Activated CD4-positive, alpha-beta T cell treated with anti-CD3 and anti-CD28 coated beads, Interleukin-2, Interleukin-4, amounts not matched to agents 100 ng/mL and 50 ng/mL, durations not matched to agents 16 hours and 8 hours (primary cell): ENCODE results near the gene OLR1.
"Not testable (repeated sequence)": the region's sequence is repeated elsewhere in the genome, so short reads cannot be mapped to it uniquely, and the experiment has no call there.

Experiments
- DNase-seq: peaks from one replicate; pipeline ENCODE4 v3.0.0-alpha.2; 2020; ENCODE audit warnings: low spot score

OLR1 gene

DNA sequence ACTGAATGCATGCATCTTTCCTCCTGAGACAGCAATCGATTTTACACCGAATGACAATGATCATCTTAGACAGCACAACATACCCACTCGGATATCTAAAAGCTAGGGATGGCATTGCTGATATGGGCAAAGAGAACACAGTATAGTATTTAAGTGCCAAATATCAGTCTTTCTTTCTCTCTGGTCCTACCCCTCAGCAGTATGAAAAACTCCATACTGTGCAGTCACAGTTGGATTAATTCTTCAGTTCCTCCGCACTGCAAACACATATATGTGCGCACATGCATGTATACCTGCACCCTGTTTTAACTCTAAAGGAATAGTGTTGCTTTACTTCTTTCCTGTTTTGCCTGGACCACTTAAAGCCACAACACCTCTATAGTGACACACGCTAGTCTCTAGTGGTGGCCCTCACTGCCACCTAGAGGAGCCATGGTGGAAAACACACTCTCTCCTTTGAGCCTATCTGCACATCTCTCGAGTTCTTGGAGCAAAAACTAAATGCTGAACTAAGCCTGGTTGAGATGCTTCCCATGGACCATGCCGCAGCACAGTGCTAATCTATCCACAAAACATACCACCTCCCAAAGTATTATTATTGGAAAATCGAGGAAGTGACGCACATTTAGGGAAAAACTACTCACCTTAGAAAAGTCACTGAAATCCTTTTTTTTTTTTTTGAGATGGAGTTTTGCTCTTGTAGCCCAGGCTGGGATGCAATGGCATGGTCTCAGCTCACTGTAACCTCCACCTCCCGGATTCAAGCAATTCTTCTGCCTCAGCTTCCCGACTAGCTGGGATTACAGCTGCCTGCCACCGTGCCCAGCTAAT is 18.8 kb upstream of the OLR1 start:
- DNase-seq: peak; percentile 64

DNA sequence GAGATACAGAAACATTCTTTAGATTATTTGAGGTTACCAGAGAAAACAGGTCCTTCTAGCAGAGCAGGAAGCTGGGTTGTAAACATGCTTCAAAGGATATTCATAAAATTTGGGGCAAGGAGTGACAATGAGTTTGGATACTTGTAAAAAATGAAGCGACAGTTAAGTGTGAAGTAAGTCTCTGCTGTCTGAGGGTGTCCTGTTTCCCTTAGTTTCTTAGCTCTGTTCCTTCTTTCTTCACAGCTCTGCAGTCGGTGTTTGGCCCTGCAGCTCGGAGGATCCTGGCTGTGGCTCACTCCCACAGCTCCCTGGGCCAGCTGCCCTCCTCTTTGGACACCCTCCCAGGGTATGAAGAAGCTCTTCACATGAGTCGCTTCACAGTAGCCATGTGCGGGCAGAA is 17.7 kb upstream of the OLR1 start:
- DNase-seq: no peak

DNA sequence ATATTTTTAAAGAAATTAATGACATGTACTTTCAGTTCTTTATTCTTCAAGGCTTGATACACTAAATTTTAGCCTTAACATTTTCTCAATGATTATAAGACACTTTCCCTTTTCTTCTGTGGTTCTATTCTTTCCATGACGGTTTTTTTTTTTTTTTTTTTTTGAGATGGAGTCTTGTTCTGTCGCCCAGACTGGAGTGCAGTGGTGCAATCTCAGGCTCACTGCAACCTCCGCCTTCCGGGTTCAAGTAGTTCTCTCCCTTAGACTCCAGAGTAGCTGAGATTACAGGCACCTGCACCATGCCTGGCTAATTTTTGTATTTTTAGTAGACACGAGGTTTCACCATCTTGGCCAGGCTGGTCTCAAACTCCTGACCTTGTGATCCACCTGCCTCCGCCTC is 15.0 kb upstream of the OLR1 start:
- DNase-seq: not testable (repeated sequence)

DNA sequence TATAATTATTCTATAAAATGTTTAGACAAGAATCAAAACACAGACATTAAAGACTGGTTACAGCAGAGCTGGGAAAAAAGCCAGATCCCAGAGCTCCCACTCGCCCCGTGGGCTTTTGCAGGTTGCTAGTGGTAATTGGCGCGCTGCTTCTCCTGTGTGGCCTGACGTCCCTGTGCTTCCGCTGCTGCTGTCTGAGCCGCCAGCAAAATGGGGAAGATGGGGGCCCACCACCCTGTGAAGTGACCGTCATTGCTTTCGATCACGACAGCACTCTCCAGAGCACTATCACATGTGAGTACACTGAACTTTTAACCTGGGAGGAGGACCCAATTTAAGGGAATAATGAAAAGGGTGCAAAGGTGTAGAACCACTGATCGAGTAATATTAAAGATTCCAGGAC is 14.4 kb upstream of the OLR1 start:
- no peak for DNase-seq

DNA sequence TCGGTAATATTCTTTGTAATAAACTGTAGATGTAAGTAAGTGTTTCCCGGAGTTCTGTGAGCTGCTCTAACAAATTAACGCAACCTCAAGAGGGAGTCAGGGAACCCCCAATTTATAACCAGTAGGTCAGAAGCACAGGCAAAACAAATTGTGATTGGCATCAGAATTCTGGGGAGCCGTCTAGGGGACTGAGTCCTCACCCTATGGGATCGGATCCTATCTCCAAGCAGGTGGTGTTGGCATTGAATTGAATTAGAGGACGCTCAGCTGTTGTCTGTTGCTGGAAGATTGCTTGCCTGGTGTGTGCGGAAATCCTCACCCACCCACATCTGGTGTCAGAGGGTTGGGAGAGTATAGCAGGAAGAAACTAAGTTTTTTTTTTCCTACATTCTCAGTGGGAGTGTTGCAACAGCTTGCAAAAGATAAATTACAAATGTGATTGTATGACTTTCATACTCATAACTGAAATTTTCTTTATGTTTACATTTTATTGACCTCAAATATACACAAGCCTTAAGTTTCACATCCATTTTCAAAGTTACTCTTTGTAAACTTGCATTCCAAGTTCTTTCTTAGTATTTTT is 12.4 kb upstream of the OLR1 start:
- DNase-seq: no peak

DNA sequence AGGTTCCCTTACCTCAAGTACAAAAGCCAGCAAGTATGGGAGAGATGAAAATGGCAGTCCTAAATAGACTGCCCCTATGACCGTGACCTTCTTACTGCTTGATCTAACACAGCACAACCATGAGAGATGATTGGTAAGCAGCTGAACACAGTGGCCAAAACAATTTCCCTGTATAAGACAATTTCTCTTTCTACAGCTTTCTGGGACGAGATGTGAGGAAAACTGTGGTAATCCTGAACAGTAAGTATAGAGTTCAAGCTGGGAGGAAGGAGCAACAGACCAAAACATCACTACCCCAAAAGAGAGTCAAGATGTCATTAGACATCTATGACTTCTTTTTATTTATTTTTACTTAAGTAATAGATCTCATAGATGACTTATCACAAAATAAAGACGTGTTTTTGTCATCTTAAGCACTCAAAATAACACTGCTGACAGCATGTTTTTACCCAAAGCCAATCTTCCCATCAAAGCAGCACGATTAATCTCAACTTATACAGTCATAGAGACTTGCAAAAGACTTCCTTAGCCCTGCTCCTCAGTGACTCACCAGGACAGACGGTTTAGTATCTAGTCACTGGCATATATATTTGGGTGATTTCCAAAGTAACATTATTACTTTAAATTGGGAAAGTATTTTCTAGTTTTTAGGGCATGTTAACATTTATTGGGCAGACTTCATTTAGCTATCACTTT is 10.6 kb upstream of the OLR1 start:
- DNase-seq: no peak

DNA sequence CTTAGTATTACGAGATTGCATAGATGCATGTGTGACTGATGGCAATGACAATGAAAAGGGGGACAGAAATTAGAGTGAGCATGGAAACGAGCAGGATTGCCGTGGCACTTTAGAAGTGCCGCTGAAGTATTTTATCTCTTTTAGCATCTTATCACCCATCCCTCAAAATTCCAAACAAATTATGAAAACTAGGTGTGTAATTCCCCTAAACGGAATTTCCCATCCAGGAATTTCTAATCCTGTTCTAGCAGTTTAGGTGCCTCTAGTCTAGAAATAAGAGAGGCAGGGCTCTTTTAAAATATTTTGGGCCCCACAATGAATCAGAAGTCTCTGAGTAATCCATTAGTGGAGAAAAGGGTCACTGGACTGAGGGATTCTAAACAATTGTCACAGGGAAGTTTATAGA is 7.8 kb upstream of the OLR1 start:
- DNase-seq: no peak

DNA sequence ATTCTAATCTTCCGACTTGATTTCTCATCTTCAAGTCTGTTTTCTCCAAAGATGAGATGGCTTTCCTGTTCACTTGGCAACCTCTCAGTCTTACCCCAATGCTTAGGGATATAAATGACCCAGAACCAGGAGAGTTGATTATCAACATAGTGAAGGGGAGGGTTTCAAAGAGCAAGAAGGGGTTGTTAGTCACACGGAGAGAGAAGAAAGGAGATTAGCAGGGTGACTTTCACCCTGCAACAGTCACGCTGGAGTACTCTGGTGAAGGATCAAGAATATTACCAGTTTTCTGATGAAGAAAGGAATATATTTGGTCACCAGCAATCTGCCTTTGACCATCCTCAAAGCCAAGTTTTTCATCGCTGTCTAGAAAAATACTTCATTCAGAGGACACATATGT is 6.9 kb upstream of the OLR1 start, which contains the start of gene TMEM52B:
Gene TMEM52B, plus strand, starts transcription at position 212 of the 400 bp plus-strand sequence. CDS start 543 bp downstream, outside the sequence.
- no peak for DNase-seq

DNA sequence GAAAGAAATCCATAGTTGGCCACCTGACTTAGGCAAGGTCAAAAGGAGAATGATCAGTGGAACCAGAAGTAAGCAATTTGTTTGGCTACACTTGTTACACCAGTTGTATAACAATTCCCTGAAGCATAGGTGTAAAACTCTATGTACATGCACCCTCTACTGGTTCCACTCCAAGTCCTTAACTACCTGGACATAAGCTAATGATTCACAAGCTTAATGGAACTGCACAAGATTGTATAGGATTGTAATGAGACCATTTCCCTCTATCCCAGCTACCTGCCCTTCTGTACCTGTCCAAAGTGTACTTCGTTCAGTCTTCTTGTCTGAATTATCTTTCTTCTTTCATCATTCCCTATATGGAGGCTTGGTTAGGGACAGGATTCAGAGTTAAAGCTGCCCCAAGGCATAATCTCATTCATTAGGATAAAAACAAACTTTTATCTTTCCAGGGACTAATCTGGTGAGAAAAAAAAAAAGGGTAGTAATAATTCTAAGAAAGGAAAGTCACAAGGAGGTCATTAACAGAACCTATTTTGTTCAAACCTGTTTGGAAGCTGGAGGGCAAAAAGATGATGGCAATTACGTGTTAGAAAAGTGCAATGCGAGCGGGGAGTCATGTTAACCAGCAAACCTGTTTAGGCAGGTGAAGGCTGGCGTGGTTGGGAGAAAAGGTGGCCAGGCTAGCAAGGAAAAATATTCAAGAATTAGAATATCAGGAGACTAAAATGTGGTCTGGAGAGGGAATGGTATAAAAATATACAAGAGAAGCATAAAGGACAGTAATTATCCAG is 4.1 kb upstream of the OLR1 start:
- no peak for DNase-seq

DNA sequence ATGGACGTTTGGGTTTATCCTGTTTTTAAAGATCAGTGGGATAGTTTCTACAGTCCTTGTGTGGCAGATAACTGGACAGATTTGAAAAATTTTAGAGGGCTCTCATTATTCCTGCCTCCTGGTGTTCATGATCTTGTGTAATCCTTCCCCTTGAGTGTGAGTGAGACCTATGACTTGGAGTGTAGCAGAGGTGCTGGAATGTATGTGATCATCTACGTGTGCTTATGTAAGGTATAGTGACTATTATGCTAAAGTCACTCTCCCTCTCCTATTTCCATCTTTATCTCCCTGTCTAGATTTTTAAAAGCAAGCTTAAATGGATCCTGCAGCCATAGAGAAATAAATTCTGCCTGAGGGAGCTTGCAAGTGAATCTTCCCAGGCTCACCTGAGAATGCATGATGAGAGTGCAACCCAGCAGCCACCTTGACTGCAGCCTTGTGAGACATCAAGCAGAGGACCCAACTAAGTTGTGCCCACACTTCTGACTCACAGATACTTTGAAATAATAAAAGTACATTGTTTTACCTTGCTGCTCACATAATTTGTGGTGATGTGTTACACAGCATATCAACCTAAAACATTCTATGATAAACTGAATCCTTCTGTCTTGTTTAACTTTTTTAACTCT is 3.2 kb upstream of the OLR1 start:
- no peak for DNase-seq

DNA sequence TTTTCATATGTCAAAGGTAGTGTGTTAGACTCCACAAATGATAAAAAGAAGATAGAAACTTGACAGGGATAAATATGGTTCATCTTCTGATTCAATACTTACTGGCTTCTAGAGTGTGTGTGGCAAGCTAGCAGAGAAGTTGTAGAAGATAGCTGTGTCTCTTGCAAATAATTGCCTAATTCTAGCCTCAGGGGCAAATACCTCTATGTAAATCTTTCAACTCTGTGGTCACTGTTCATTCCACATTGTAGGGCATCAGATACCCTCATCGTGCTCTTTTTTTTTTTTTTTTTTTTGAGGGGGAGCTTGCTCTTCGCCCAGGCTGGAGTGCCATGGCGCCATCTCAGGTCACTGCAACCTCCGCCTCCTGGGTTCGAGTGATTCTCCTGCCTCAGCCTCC is 1.7 kb downstream of the OLR1 start:
- no peak for DNase-seq

DNA sequence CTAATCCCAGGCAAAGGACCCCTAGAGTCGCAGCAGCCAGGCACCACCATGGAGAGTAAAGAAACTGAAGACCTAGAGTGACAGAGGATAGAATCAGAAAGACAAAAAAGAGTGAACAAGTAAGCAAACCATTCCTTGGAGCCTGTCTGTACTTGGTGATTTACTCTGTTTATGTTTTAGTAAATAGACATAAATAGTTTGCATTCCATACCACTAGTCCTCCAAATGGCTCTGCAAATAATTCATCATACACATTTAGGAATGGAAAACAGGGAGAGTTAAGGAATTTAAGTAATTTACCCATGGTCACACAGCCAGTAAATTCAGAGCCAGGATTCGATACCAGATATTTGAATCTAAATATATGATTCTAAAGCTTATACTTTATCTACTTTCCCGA is 2.8 kb downstream of the OLR1 start:
- DNase-seq: no peak

DNA sequence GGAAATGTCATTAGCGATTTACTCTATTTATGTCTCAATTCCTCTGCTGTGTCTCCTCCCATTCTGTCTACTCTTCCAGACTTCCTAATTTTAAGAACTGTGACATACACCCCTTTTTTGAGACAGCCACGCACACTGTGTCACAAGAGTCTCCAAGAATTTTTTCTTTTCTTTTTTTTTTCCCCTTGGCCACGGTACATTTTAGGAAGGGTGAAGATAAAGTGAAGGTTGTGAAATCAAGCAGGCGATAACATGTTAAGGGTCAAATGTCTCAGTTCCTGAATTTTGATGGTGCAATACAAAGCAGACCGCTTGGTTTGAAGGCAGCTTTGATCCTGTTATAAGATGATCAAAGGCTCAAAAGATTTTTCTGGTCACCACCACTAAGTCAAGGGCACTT is 4.3 kb downstream of the OLR1 start:
- no peak for DNase-seq

DNA sequence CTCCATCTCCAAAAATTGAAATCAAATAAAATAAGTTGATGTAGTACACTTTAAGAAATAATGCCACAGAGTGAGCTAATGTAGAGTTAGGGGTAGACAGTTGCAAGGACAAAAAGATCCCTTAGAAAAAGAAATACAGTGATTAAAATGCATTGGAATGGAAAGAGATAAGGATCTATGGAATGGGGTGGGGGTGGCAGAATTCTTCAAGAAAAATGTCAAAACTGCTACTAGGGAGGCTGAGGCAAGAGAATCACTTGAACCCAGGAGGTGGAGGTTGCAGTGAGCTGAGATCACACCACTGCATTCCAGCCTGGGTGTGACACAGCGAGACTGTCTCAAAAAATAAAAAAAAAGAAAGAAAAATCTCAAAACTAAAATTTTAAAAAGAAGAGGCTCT is 6.5 kb downstream of the OLR1 start:
- no peak for DNase-seq

DNA sequence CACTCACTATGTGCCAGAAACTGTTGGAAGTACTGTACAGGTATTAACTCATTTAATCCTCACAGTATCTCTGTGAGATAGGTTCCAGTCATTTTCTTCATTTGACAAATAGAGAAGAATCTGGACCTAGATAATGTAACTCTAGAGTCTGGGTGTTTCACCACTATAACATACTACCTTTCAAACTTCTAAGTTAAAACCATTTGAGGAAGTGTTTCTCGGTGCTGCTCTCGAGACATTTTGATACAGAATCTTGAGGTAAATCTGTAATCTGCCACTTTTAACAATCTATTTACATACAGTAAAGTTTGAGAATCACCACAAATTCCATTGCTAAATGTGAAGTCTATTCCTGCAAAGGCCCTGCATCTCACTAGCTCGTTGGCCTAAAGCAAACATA is 8.8 kb downstream of the OLR1 start:
- DNase-seq: no peak

DNA sequence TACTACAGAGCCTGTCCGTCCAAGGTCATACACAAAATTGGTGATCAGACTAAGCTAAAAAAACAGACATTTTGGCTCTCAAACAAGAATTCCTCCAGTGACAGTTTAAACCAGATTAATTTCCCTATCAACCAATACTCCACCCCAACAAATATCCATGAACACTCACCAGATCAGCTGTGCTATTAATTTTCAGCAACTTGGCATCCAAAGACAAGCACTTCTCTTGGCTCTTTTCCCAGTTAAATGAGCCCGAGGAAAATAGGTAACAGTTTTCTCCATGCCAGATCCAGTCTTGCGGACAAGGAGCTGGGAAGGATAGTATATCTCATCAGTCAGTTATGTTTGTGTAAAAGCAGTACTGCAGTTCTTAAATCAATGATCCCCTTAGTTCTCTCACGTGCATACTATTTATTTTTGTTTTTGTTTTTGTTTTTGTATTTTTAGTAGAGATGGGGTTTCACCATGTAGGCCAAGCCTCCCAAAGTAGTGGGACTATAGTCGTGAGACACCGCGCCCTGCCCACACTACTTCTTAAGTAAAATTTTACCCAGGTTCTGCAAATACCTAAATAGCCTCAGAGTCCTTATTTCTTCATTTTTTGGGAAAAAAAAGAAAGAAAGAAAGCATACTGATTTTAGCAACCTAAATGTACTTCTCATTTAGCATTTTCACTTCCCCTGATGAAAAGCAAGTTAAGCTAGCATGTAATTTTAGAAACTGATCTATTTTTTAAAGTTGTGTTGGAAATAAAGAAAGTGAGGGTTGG is 11.1 kb downstream of the OLR1 start:
- DNase-seq: no peak

DNA sequence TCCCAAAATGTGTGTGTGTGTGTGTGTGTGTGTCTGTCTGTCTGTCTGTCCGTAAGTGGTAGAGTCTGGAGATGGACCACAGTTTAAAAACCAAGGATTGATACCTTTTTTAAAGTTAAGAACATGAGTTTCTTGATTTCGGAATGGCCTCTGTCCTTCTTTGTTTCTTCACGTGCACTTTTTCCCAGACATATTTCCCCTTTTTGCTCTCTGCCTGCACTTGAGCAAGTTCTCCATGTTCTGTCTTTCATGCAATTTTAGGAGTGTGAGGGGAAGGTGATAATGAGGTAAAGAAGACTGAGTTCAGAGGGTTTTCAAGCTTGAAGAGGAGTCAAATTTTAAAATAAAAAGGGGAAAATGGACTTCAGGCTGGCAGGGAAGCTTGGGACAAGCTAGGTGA is 12.7 kb downstream of the OLR1 start:
- no peak for DNase-seq

DNA sequence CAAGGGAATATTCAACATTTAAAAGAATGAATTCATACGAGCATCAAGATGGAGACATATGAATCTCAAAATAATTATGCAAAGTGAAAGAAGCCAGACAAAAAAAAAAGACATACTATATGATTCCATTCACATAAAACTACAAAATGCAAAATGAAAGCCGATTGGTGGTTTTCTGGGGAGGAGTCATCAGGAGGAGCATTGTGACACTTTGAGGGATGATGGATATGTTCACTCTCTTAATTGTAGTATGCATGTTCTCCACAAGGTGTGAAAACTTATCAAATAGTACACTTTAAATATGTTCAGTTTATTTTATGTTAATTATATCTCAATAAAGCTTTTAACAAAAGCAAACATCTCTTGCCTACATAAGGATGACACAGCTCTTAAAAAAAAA is 13.5 kb downstream of the OLR1 start:
- DNase-seq: no peak

DNA sequence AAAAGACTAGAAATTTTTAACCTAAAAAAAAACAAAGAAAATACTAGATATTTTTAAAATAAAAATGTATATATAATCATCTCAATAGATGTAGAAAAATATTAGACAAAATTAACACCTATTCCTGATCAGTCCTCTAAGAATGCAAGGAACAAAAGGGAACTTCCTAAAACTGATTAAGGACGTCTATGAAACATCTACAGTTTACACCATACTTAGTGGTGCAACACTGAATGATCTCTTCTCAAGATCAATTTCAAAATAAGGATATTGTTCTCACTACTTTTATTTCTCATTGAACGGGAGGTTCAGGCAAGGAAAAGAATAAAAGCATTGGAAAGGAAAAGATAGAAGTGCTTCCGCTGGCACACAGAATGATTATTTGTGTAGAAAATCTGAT is 16.0 kb downstream of the OLR1 start:
- DNase-seq: no peak

DNA sequence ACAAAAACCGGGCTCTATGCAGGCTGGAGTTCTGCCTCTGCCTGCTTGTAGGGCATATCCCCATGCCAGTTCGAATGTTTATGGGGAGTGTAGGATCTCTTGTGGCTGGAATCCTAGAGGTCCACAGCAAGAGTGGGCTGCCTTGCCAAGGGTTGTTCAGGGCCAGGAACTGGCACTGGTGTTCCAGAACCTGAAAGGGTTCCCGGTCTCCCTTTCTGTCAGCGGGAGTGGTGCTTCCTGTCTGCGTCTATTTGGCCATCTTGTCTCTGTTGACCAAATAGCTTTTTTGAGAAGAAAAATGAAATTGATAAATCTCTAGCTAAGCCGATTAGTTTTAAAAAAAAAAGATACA is 17.8 kb downstream of the OLR1 start:
- no peak for DNase-seq
